GM12892 (cell line): ENCODE results near the gene PPP6R1.

Experiments
- POLR2A ChIP-seq: IDR thresholded peaks from 2 replicates; pipeline ENCODE4 v1.6.1; 2011; ENCODE audit warnings: low read depth, low read length, control low read depth
- POLR2AphosphoS5 ChIP-seq: IDR thresholded peaks from 2 replicates; pipeline ENCODE4 v1.6.1; 2011; ENCODE audit warnings: low read depth, low read length, control low read depth
- TAF1 ChIP-seq: IDR thresholded peaks from 2 replicates; pipeline ENCODE4 v1.6.1; 2011; ENCODE audit warnings: low read depth, mild to moderate bottlenecking, control low read depth, low read length, borderline replicate concordance

GRCh38 chr19:55226273-55226672 lies 32.5 kb downstream of the PPP6R1 start:
- TF ChIP-seq POLR2AphosphoS5 (no peak), POLR2A (no peak), TAF1 (no peak)
